OCI-LY3 (cell line): ENCODE measurements around the gene GALK2.

ENCODE experiments used
- CTCF ChIP-seq: fragments of 200-600, 300-600 bp; sonication (generic); IDR thresholded peaks from 2 replicates; pipeline ENCODE4 v1.5.1; 2014; ENCODE audit warnings: antibody characterized with exemption, low read length, low read depth
- EZH2phosphoT487 ChIP-seq: fragments of 200-600 bp; shearing (Covaris generic); IDR thresholded peaks from 2 replicates; pipeline ENCODE4 v1.6.1; 2018; ENCODE audit warnings: antibody characterized with exemption, mixed run types, low read depth

- TF ChIP-seq CTCF (no peak), EZH2phosphoT487 (no peak)
Measured at GRCh38 chr15:49148727-49149126, 21.3 kb upstream of the GALK2 start.
